ENCODE results near the gene MRPS15.

- TF ChIP-seq CTCF (IDR thresholded peaks at IDR 0.05 in 4 of 5, conservative IDR thresholded peaks at IDR 0.05 in 1 of 5) = no peak
- no peak for TF ChIP-seq POLR2A (IDR thresholded peaks at IDR 0.05)
These were observed 16.7 kb downstream of the MRPS15 start for GRCh38 chr1:36447450-36447849.
